ENCODE data around the gene ATG4B. TPM values are rescaled to one million over a fixed set of nuclear protein-coding genes. Genes with fewer than 3 reads are reported as not detected.

ATG4B gene
- total RNA-seq, 2 donors from 2014 or later, result 47.8 to 53.0 TPM

GRCh38 chr2:241640165-241640795 is 2.8 kb downstream of the ATG4B start:
- H3K9me3 ChIP-seq, result no peaks in the 10 kb centered on the region
- no peaks in the 10 kb centered on the region for H3K27me3 ChIP-seq
- peaks cover 0 to 55% of the 10 kb centered on the region in 2 donors for H3K4me1 ChIP-seq
- no peak for DNase-seq (ENCODE audit: low spot score)
- peak overlapping the region in 1 of 2 donors; percentile 26 for H3K27ac ChIP-seq
- H3K4me3 ChIP-seq, result no peak overlapping the region
- H3K36me3 ChIP-seq, result no peaks in the 10 kb centered on the region
- no peak for TF ChIP-seq CTCF (IDR thresholded peaks at IDR 0.05)

GRCh38 chr2:241641631-241642030 is 4.1 kb downstream of the ATG4B start:
- Histone ChIP-seq H3K9me3 (no peaks in the 10 kb centered on the region), H3K27ac (no peak overlapping the region), H3K4me1 (peaks cover 0 to 52% of the 10 kb centered on the region in 2 donors), H3K36me3 (no peaks in the 10 kb centered on the region), H3K4me3 (no peak overlapping the region), H3K27me3 (no peaks in the 10 kb centered on the region)
- DNase-seq (ENCODE audit: low spot score), result no peak
- TF ChIP-seq CTCF (IDR thresholded peaks at IDR 0.05), result peak in 1 of 2 donors; percentile 11

DNA sequence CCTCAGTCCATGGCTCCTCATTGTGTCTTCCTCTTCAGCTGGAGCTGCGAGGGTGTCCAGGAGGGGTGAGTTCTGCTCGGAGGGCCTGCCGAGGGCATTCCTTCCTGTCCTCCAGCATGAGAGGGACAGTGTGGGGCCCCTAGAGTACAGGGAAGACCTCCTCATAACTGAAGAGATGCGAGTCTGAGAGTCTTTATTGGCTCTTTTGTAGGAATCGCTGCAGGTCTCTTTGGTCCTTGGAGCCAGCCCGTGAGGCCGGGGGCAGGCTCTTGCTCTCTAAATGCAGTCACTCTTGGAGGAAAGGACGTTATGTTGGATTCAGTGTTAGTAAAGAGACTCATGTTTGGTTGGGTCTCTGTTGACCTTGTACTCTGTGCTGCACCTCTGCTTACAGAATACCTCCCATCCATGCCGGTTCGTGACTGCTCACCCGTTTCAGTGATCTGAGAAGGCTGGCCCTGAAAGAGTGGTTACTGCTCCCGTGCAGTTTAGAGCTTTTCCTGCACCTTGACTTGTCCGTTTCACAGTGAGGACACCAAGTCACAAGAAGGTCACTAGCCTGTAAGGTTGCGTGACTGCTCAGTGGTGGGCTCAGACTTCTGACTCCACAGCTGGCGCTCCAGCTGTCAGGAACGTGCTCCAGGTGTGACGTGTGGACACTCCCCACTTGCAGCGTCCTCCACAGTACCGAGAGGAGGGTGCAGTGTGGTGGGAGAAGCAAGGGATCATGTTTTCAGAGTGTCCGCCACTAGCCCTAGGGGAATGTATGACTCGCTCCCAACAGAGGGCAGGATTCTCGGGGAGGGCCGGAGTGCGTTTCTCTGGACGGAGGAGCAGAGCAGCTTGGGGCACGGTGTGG is 7.8 kb downstream of the ATG4B start:
- DNase-seq (ENCODE audit: low spot score), result no peak
- peak overlapping the region in 1 of 2 donors; percentile 16 for H3K27ac ChIP-seq
- TF ChIP-seq CTCF (IDR thresholded peaks at IDR 0.05), result no peak
- no peaks in the 10 kb centered on the region for H3K27me3 ChIP-seq
- no peaks in the 10 kb centered on the region for H3K36me3 ChIP-seq
- H3K4me1 ChIP-seq, result peaks cover 4 to 61% of the 10 kb centered on the region in 2 donors
- no peaks in the 10 kb centered on the region for H3K9me3 ChIP-seq
- H3K4me3 ChIP-seq, result no peak overlapping the region

- Histone ChIP-seq H3K9me3 (no peaks in the 10 kb centered on the region), H3K36me3 (peaks cover 2% of the 10 kb centered on the region), H3K4me3 (no peak overlapping the region), H3K4me1 (peaks cover 4 to 53% of the 10 kb centered on the region in 2 donors), H3K27me3 (no peaks in the 10 kb centered on the region), H3K27ac (no peak overlapping the region)
- no peak for DNase-seq (ENCODE audit: low spot score)
- TF ChIP-seq CTCF (IDR thresholded peaks at IDR 0.05), result no peak
Observed at GRCh38 chr2:241645915-241646645, 8.6 kb downstream of the ATG4B start.

DNA sequence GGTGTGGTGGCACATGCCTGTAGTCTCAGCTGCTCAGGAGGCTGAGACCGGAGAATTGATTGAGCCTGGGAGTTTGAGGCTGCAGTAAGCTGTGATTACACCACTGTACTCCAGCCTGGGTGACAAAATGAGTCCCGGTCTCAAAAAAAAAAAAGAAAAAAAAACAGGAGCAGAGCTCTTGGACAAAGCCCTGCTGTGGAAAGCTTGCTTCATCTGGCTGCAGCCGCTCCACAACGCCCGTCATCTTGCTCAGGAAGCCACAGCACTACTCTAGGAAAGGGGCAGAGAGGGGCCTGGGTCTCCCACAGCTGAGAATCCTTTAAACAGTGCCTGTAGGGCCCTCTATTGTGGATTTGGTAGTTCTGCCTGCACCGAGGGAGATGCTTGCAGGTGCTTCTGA is 11.0 kb downstream of the ATG4B start:
- H3K4me1 ChIP-seq, result peaks cover 4 to 38% of the 10 kb centered on the region in 2 donors
- H3K36me3 ChIP-seq, result peaks cover 25% of the 10 kb centered on the region
- H3K9me3 ChIP-seq, result no peaks in the 10 kb centered on the region
- H3K27me3 ChIP-seq, result no peaks in the 10 kb centered on the region
- H3K27ac ChIP-seq, result no peak overlapping the region
- no peak for TF ChIP-seq CTCF (IDR thresholded peaks at IDR 0.05)
- no peak overlapping the region for H3K4me3 ChIP-seq
- DNase-seq (ENCODE audit: low spot score), result no peak
